NCI-H345 treated with DMSO at 0.1 percent for 48 hours (cell line): ENCODE results near the gene MOGAT3.
A peak's percentile ranks its signal among the peaks of the same experiment; 100 is the strongest.

Experiments
- DNase-seq: peaks from one replicate; lab custom pipeline; 2025; ENCODE audit not compliant: unreplicated experiment; lab: John Stamatoyannopoulos, UW

The MOGAT3 gene

DNA sequence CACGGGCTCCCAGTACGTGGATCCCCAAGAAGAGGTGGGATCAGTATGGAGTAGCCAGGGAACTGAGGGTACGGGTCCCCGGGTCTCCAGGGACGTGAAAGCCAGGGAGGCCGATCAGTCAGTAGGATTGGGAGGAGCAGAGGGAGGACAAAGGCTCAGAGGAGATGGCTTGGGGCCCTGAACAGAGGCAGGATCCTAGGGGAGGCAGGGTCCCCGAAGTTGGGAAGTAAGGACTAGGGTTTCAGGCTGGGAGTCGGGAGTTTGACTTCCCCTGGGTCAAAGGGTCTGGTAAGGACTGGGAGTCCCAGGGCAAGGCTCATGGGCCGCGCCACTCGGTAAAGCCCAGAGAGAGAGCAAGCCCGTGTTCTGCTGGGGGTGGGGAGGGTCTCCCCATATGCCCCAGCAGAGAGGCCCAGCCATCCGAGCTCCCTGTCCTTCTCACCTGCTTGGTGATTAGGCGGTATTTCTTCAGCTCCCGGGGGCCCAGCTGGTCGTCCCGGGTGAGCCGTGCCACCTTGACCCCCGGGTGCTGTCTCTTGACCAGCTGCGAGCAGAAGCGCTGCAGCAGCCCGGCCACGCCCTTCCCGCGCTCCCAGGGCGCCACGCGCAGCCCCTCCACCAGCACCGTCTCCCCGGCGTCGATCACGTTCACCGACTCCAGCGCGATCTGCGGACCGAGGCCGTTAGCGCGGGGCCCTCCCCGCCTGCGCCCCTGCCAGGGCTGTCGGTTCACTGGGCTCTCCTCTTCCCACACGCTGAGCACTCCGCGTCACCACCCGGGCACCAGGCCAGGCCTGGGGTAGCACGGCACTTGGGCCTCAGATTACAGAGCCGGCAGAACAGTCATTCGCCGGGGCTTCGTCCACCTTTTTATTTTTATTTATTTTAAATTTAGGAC lies 27.7 kb downstream of the MOGAT3 start:
- DNase-seq: peak; percentile 52

GRCh38 chr7:101172005-101172853 lies 28.6 kb downstream of the MOGAT3 start:
- peak; percentile 61 for DNase-seq

DNA sequence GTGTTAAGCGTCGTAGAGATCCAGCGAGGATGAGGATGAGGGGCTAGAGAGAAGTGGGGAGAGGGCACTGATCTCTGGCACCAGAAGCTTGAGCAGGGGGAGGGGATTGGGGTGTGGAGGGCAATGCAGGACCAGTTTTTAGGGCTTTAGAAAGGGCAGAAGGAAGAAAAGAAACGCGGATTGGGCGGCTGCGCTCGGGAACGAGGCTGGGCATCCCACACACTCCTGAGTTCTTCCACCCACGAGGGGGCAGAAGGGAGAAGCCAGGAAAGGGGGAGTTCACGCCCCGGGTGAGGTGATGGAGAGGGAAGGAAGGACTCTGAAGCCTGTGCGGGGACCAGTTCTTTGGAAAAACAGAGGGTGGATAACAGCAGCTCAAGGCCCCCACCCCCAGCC lies 29.4 kb downstream of the MOGAT3 start:
- DNase-seq: no peak

DNA sequence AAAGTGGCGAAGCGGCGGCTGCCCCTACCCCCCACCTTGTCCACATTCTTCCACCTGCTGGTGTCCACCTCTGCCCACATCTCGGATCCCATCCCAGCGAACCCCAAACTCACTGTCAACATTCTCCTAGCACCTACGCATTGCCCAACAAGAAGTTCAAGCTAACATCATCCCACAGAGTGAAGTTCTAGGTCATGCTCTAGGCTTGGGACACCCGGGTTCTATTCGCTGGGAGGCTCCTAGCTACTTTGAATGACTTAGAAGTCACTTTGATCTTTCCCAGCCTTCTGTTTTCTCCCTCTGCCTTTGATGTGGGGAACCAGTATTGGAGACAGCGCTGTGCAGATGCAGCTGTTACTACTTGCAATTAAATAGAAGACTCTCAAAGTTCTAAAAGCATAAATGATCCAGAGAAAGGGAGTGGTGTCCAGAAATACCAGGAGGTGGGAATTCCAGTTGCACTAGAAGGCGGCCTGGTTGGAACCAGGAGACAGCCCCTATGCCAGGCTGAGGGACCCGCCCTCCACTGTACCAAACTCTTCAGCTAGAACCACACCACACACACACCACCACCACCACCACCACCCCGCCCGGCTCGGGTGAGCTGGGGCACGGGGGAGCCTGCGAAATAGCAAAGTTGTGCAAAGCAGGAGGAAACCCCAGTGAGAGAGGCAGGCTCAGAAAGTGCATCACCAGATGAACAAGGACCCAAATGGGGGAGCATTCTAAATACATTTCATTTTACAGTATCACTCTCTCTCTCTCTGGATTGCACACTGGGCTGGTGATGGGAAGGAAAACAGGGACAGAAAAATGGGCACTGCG lies 30.0 kb downstream of the MOGAT3 start:
- no peak for DNase-seq

GRCh38 chr7:101169838-101170551 lies 30.8 kb downstream of the MOGAT3 start:
- peak; percentile 18 for DNase-seq

DNA sequence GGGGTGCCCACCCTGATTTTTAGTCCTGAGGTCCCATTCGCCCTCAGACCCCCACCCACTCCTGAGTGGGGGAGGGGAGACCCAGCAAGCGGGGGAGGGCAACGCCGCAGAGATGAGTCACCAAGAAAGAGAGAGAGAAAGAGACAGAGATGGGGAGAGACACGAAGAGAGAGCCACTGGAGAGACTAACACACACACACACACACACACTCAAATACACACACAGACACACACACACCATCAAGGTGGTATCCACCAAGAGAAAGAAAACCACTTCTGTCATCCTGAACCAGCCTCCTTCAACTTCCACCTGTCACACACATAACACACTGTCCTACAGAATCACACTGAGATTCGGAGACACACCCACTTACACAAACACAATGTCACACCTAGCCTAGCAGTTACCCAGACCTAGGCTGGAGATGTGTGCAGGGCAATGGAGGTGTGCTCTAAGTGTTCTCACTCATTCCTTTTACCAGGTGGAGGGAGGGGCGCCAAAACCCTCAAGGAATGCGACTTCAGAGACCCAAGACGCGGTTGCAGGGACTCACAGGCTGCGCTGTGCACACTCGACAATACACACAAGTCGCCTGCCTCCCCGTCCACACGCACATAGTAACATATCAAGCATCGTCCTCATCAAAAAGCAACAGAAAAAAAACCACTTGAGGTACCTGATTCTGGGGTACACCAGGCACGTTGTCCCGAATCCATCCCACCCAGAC lies 31.6 kb downstream of the MOGAT3 start:
- DNase-seq: no peak

GRCh38 chr7:101168412-101169049 lies 32.3 kb downstream of the MOGAT3 start:
- no peak for DNase-seq

- no peak for DNase-seq
Measured at GRCh38 chr7:101167645-101168411, 33.0 kb downstream of the MOGAT3 start.

DNA sequence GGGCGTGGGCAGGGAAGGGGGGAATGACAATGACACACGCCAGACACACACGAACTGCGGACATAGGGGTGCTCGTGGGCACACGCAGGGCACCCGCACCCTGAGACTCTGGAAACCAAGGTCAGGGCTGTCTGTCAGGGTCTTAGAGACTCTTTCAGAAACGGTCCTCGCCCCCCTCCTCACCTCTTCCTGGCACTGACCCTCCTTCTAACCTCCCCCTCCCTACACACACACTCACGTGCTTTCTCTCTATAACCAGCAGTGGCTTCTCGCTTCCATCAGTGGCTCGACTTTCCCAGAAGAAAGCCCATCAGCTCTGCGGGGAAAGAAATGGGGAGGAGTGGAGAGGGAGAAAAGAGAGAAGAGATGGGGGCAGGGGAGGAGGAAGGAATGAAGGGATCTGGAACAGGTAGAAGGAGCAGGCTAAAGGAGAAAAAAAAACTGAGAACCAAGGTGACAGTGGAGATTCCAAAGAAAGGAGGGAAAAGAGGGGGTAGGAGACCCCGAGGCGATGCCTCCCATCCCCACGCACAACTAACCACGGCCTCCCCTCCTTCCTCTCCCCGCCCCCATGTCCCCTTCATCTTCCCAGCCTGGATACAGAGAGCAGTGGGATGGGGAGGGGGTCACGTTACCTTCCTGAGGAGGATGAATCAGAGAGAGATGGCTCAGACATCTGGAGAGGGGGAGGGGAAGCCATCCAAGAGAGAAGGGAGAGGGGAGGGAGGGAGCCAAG lies 33.8 kb downstream of the MOGAT3 start:
- DNase-seq: no peak

- DNase-seq: no peak
Measured at GRCh38 chr7:101166648-101166908, 34.3 kb downstream of the MOGAT3 start.

GRCh38 chr7:101165958-101166647 lies 34.7 kb downstream of the MOGAT3 start:
- no peak for DNase-seq

DNA sequence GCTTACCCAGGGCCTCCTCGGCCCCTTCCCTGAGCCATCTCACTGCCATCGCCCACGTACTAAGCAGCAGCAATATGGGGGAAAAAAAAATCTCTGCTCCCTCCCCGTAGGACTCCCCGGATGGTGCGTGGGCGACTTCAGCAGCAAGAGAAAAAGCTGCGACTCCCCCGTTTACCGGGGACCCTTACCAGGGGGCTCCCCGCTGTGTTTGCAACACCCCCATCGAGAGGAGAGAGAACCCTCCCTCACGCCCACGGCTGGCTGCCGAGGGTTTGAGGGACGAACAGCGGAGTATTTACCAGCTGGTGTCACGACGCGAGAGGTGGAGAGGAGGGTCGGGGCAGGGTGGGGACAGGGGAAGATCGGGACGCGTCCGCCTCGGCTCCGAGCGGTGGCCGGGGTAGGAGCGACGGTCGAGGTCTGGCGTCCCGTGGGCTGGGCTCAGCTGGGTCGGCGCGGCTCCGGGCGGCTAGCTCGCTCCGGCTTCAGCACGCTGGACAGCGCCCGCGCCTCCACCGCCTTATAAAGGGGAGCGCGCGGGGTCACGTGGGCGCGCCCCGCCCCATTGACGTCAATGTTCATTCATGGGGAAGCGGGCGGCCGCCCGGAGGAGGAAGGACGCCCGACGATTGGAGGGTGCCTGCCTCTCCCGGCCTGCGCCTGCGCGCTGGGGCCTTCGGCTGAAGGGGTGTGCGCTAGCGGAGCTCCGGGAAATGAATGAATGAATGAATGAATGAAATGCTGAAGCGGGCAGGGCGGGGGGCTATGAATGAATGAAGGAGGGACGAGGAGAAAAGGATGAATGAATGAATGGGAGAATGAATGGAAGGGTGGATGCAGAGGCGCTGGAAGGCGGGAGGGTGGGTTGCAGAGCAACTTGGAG lies 35.5 kb downstream of the MOGAT3 start, which contains the start of gene VGF:
Gene VGF, minus strand, starts transcription at position 495 of the 883 bp plus-strand sequence. CDS start 726 bp downstream, outside the sequence.
- peak; percentile 94 for DNase-seq

DNA sequence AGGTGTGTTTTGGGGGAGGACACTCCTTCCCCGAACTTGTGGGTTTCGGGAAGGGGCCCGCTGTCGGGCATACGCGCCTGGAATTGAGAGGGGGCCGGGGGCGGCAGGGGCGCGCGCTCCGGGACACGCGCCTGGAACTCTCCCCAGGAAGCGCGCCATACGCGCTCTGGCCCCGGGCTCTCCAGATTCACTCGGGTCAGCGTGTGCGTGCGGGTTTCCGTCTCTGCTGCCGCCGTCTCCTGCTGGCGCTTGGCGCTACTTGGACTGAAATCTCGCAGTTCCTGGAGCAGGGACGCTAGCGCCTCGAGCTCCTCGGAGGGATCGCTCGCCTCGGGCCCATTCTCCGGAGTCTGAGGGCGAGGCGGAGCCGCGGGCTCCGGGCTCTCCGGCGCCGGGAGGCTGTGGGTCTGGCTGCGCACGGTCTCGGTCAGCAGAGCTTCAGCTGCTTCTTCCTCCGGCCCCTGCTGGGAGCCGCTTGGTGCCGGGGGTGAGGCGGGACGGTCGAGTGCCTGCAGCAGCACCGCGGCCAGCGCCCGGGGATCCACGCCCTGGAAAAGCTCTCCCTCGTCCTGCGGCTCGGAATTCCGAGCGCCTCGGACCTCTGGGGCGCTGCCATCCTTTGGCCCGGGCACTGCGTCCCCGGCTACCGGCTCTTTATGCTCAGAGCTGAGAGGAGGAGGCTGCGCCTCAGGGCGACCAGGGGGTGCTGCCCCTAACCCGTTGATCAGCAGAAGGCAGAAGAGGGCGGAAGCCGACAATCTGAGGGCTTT lies 36.6 kb downstream of the MOGAT3 start:
- DNase-seq: no peak

DNA sequence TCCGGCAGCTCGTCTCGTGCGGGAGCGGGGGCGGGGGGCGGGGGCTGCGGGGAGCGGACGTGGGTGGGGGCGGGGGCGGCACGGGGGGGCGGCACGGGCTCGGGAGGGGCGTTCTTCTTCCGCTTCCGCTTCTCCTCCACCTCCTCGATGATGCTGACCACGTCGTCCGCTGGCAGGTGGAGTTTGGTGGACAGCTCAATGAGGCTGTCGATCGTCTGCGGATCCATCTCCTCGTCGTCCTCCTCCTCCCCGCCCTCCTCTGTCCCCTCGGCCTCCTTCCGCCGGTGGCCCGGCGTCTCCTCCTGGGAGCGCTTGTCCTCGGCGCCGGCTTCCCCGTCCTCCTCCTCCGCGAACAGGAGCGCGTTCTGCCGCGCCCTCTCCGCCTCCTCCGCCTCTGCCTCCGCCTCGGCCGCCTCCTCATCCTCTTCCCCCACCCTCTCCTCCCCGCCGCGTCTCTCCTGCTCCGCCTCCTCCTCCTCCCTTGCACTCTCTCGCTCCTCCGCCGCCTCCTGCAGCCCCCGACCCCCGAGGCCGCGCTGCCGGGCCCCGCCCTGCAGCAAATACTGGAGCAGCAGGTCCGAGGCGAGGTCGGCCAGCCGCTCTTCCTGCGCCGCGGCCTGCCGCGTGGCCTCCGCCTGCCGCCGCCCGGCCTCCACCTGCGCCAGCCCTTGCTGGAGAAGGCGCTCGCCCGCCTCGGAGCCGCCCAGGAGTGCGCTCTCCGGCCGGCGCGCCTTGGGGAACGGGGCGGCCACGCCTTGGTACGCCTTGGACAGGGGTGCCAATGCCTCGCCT lies 37.4 kb downstream of the MOGAT3 start:
- no peak for DNase-seq
